HepG2 (cell line): Measurements from ENCODE around the gene JAKMIP2.

Experiments used
- MED8 ChIP-seq: sonication (generic); formaldehyde crosslinking; IDR thresholded peaks from 2 replicates; pipeline ENCODE4 v1.8.1; 2023; ENCODE audit warnings: mild to moderate bottlenecking, missing genetic modification reagents; ENCODE audit not compliant: insufficient replicate concordance
- YY1 ChIP-seq: IDR thresholded peaks from 2 replicates; pipeline ENCODE4 v1.6.1; 2011; ENCODE audit warnings: low read length, low read depth, moderate library complexity, mild to moderate bottlenecking; ENCODE audit not compliant: insufficient read depth, insufficient replicate concordance
- ZNF614 ChIP-seq: IDR thresholded peaks from 2 replicates; pipeline ENCODE4 v1.6.1; 2018; ENCODE audit warnings: missing biosample characterization, missing genetic modification reagents, inconsistent platforms, borderline replicate concordance
- TF ChIP-seq, protein P1 (sequence below): sonication (generic); formaldehyde crosslinking; IDR thresholded peaks from 2 replicates; pipeline ENCODE4 v1.5.0; 2020; ENCODE audit warnings: mild to moderate bottlenecking, missing genetic modification reagents, moderate library complexity
- TF ChIP-seq, protein P2 (sequence below): sonication (generic); formaldehyde crosslinking; IDR thresholded peaks from 2 replicates; pipeline ENCODE4 v1.4.0; 2020; ENCODE audit warnings: missing genetic modification reagents

DNA sequence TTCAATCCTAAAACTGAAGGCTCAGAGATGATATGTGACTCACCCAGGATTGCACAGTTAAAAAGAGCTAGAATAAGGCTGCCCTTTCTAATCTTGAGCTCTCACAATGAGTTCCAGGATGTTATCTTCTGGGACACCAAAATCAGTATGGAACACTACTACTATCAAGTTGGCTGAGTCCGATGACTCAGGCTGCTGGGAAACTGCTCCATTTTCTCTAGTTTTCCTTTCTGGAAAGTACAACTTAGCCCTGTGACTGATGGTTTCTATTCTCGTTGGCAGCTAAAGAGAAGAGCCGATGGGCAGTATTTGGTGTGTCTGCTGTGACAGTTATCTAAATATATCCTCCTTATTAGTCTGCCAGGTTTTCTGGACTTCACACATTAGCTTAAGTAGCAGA, 234.8 kb downstream of the JAKMIP2 start:
- TF ChIP-seq MED8 (CRISPR knock-in tag) (no peak), ZNF614 (CRISPR knock-in tag) (no peak), YY1 (no peak)
- TF ChIP-seq, protein P1, sequence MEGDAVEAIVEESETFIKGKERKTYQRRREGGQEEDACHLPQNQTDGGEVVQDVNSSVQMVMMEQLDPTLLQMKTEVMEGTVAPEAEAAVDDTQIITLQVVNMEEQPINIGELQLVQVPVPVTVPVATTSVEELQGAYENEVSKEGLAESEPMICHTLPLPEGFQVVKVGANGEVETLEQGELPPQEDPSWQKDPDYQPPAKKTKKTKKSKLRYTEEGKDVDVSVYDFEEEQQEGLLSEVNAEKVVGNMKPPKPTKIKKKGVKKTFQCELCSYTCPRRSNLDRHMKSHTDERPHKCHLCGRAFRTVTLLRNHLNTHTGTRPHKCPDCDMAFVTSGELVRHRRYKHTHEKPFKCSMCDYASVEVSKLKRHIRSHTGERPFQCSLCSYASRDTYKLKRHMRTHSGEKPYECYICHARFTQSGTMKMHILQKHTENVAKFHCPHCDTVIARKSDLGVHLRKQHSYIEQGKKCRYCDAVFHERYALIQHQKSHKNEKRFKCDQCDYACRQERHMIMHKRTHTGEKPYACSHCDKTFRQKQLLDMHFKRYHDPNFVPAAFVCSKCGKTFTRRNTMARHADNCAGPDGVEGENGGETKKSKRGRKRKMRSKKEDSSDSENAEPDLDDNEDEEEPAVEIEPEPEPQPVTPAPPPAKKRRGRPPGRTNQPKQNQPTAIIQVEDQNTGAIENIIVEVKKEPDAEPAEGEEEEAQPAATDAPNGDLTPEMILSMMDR: no peak
- TF ChIP-seq, protein P2, sequence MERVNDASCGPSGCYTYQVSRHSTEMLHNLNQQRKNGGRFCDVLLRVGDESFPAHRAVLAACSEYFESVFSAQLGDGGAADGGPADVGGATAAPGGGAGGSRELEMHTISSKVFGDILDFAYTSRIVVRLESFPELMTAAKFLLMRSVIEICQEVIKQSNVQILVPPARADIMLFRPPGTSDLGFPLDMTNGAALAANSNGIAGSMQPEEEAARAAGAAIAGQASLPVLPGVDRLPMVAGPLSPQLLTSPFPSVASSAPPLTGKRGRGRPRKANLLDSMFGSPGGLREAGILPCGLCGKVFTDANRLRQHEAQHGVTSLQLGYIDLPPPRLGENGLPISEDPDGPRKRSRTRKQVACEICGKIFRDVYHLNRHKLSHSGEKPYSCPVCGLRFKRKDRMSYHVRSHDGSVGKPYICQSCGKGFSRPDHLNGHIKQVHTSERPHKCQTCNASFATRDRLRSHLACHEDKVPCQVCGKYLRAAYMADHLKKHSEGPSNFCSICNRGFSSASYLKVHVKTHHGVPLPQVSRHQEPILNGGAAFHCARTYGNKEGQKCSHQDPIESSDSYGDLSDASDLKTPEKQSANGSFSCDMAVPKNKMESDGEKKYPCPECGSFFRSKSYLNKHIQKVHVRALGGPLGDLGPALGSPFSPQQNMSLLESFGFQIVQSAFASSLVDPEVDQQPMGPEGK (CRISPR knock-in tag): no peak
